Neural crest cell (in vitro differentiated cells): ENCODE measurements around the gene CCDC116. TPM values are rescaled to one million over a fixed set of nuclear protein-coding genes. Genes with fewer than 3 reads are reported as not detected.

Experiments used
- DNase-seq: peaks from one replicate; pipeline ENCODE4 v3.0.0; 2021; ENCODE audit warnings: low read depth, mixed read lengths, low spot score
- H3K27ac Mint-ChIP-seq: one replicate; pipeline ENCODE4 v1.8.0; 2021; ENCODE audit warnings: mild to moderate bottlenecking, mixed read lengths; ENCODE audit not compliant: unreplicated experiment
- H3K27me3 Mint-ChIP-seq: 2 replicates; pipeline ENCODE4 v1.8.0; 2021; ENCODE audit warnings: low read depth, mild to moderate bottlenecking, mixed read lengths
- H3K36me3 Mint-ChIP-seq: 2 replicates; pipeline ENCODE4 v1.8.0; 2021; ENCODE audit warnings: low read depth, mild to moderate bottlenecking, mixed read lengths
- H3K4me1 Mint-ChIP-seq: 2 replicates; pipeline ENCODE4 v1.8.0; 2021; ENCODE audit warnings: mixed read lengths
- H3K4me3 Mint-ChIP-seq: one replicate; pipeline ENCODE4 v1.8.0; 2021; ENCODE audit warnings: mild to moderate bottlenecking, mixed read lengths
- H3K9me3 Mint-ChIP-seq: 2 replicates; pipeline ENCODE4 v1.8.0; 2021; ENCODE audit warnings: mixed read lengths
- total RNA-seq: library from RNA; stranded (reverse); gene quantifications from 2 replicates; pipeline ENCODE4 v1.2.1, GENCODE V29; 2021
- TF ChIP-seq, protein P1 (sequence below): fragments of 200-600 bp; sonication (generic); conservative IDR thresholded peaks from 2 replicates; pipeline ENCODE4 v1.5.0; 2021; ENCODE audit warnings: antibody characterized with exemption, mild to moderate bottlenecking

Gene CCDC116
- total RNA-seq, 1 donor from 2014 or later: 1.3 TPM

DNA sequence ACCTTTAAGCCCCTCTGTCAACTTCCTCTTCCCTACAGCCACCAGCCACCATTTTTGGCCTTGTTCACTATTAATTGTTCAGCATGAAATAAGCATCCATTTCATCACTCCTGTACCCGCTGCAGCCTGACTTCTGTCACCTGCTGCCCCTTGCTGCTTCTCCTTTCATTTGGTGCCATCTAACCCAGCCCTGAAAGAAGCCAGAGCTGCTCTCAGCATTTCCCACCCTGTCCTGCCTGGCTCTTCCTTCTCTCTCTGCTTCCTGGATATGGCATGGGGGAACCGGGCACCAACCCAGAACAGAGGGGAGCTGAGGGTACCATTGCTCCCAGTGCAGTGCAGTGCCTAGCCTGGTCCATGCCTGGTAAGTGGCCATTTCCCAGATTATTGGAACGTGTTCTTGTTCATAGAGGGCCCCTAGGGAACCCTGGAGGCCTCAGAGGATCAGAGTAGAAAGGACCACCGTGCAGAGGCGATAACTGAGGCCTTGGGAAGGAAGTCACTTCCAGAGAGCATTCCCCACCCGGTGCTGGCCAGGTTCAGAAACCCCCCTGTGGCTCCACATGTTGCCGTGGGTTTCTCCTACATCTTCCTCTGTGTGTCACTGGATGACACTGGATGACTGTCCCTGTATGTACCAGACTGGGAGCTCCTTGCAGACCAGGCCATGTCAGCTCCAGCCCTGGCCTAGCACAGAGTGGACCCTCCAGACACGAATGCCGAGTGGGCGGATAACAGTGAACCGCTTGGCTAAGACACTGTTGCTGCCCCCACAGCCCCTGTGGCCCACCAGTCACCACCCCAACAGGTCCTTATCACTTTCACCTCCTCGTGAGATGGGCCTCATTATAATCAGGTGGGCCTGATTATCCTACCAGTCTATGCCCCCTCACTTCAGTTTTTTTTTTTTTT, 7.4 kb upstream of the CCDC116 start:
- Mint-ChIP-seq H3K27ac (peak overlapping the region; percentile 68), H3K9me3 (no peaks in the 10 kb centered on the region), H3K36me3 (peaks cover 7% of the 10 kb centered on the region), H3K4me1 (peaks cover 46% of the 10 kb centered on the region), H3K27me3 (peaks cover 2% of the 10 kb centered on the region), H3K4me3 (peak overlapping the region; percentile 54)
- TF ChIP-seq, protein P1, sequence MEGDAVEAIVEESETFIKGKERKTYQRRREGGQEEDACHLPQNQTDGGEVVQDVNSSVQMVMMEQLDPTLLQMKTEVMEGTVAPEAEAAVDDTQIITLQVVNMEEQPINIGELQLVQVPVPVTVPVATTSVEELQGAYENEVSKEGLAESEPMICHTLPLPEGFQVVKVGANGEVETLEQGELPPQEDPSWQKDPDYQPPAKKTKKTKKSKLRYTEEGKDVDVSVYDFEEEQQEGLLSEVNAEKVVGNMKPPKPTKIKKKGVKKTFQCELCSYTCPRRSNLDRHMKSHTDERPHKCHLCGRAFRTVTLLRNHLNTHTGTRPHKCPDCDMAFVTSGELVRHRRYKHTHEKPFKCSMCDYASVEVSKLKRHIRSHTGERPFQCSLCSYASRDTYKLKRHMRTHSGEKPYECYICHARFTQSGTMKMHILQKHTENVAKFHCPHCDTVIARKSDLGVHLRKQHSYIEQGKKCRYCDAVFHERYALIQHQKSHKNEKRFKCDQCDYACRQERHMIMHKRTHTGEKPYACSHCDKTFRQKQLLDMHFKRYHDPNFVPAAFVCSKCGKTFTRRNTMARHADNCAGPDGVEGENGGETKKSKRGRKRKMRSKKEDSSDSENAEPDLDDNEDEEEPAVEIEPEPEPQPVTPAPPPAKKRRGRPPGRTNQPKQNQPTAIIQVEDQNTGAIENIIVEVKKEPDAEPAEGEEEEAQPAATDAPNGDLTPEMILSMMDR: no peak
- no peak for DNase-seq

DNA sequence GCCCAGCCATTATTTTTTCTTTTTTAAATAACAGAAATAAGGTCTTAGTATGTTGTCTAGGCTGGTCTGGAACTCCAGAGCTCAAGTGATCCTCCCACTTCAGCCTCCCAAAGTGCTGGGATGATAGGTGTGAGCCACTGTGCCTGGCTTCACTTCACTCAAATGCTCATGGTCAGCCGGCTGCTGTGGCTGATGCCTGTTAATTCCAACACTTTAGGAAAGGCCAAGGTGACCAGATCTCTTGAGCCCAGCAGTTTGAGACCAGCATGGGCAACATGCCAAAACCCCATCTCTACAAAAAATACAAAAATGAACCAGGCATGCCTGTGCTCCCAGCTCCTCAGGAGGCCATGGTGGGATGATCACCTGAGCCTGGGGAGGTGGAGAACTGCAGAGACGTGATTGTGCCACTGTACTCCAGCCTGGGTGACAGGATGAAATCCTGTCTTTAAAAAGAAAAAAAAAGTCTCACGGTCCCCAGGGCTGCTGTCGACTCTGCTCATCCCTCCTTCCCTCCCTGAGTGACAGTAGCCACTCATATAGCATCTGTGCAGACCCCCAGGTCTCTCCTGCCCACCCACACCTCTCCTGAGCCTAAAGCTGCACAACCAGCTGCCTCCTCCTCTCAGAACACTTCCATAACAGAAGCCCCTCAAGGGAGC, 6.4 kb upstream of the CCDC116 start:
- peaks cover 7% of the 10 kb centered on the region for H3K36me3 Mint-ChIP-seq
- peaks cover 43% of the 10 kb centered on the region for H3K4me1 Mint-ChIP-seq
- DNase-seq: no peak
- peak overlapping the region; percentile 52 for H3K4me3 Mint-ChIP-seq
- H3K9me3 Mint-ChIP-seq: no peaks in the 10 kb centered on the region
- TF ChIP-seq, protein P1: no peak
- H3K27ac Mint-ChIP-seq: no peak overlapping the region
- peaks cover 2% of the 10 kb centered on the region for H3K27me3 Mint-ChIP-seq

DNA sequence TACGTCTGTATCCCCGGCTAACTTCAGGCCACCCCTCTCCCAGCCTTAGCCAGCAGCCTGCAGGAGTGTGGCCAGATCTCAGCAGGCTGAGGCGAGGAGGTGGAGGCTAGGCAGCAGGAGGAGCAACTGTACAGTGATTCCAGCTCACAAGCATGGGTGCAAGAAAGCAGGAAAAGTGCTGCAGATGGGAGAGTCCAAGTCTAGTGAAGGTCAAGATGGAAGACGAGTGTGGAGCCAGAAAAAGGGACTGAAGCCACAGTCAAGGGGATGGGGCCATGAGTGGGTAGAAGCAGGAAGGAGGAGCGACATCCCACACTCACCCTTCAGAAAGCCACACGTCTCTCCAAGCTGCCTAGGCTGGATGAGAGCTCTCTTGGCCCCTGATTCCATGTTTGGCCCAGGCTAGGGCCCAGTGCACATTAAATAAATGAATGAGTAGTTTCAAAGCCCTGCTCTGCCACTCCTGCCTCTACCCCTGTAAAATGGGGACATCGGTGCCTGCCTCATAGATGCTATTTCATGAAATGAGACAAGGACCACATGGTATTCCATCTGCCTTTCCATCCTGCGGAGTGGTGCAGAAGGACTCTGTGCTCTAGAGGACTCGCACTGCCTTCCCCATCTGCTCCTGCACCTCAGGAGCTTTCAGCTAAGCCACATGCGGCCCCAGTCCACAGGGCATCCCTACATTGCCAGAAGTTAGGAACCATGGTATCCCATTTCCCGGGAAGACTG, 5.7 kb upstream of the CCDC116 start:
- Mint-ChIP-seq H3K4me1 (peaks cover 37% of the 10 kb centered on the region), H3K9me3 (no peaks in the 10 kb centered on the region), H3K4me3 (peak overlapping the region; percentile 82), H3K27ac (peak overlapping the region; percentile 14), H3K27me3 (peaks cover 2% of the 10 kb centered on the region), H3K36me3 (peaks cover 7% of the 10 kb centered on the region)
- TF ChIP-seq, protein P1: no peak
- no peak for DNase-seq

DNA sequence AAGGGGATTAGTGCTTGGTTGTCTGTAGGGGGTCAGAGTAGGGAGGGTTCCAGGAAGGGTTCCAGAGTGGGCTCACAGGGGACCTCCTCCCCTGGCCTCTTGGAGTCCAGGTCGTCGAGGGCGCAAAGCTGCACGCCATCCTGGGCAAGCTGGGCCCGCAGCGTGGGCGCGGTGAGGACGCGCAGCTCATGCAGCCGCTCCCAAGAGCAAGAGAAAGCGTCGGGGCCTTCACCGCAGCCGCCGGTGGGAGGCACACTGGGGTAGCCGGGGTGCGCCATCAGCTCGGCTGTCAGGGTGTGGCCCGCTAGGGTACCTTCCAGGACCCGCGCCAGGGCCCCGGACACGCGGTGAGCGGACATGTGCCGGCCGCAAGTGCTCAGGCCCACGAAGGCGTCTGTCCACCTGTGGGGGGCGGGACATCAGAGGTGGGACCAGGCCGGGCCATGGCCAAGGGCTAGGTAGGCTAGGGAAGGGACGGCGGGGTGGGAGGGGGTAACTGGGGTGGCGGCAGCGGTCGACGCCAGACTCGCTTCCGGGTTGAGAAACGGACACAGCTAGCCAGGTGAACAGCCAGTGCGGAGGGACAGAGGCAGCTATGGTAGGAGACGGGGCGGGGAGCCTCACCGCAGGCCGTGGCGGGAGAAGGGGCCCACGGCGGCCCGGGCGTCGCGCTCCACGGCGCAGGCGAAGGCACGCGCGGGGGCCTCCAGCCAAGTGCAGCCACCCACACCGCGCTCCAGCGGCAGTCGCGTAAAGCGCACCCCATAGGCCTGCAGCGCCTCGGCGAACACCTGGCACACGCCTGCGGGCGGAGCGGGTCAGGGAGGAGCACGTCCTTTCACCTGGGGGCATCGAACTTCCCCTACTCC, 3.9 kb upstream of the CCDC116 start:
- TF ChIP-seq, protein P1: no peak
- Mint-ChIP-seq H3K36me3 (peaks cover 5% of the 10 kb centered on the region), H3K9me3 (no peaks in the 10 kb centered on the region), H3K4me3 (peak overlapping the region; percentile 93), H3K27me3 (peaks cover 2% of the 10 kb centered on the region), H3K27ac (peak overlapping the region; percentile 88), H3K4me1 (peaks cover 24% of the 10 kb centered on the region)
- DNase-seq: no peak
